ENCODE results near the gene ADH4. TPM values are rescaled to one million over a fixed set of nuclear protein-coding genes. Genes with fewer than 3 reads are reported as not detected.

ADH4 gene
- not detected in 2 replicates for total RNA-seq

GRCh38 chr4:99144070-99144469 is at the start of gene ADH4:
Gene ADH4 (minus strand): TSS chr4:99144297. CDS start chr4:99144222, 75 bp downstream.

GRCh38 chr4:99088481-99089365 is 55.4 kb downstream of the ADH4 start, which contains the start of gene ADH5:
Gene ADH5 (minus strand): TSS chr4:99088788. CDS start chr4:99088700, 88 bp downstream.

Other genes with a start within 250 kb of the ADH4 start
- gene EIF4E, start 215.2 kb downstream of the ADH4 start, total RNA-seq = 108 and 169 TPM in 2 replicates
- 43.8 and 48.8 TPM in 2 replicates for gene METAP1, start 148.6 kb downstream of the ADH4 start, total RNA-seq
- gene ADH5, start 55.5 kb downstream of the ADH4 start, total RNA-seq = 64.0 and 78.7 TPM in 2 replicates
- not detected in 2 replicates for gene ADH6, start 74.9 kb upstream of the ADH4 start, total RNA-seq
- gene ADH1A, start 146.7 kb upstream of the ADH4 start, total RNA-seq = not detected in 2 replicates
- not detected in 2 replicates for gene ADH1B, start 177.1 kb upstream of the ADH4 start, total RNA-seq
- not detected in 2 replicates for gene ADH1C, start 208.4 kb upstream of the ADH4 start, total RNA-seq